PC-3 (cell line): ENCODE data around the gene RPL27A. TPM values are rescaled to one million over a fixed set of nuclear protein-coding genes. Genes with fewer than 3 reads are reported as not detected.
A peak's percentile ranks its signal among the peaks of the same experiment; 100 is the strongest.

Experiments used
- ATAC-seq: fragments of 200-7000 bp; cut with Tn5 transposase; 2 replicates; pipeline ENCODE4 v1.9.1; 2020; ENCODE audit warnings: mild to moderate bottlenecking, moderate library complexity
- BruUV-seq: library from RNA; stranded (reverse); fragments of 400-500 nt; replicated peaks from 2 replicates; lab custom pipeline; 2021; lab: Mats Ljungman, UMichigan
- CTCF ChIA-PET: fragments of 300-600 bp; sonication (Branson Sonifier 250); formaldehyde crosslinking; loops from one replicate; lab custom pipeline; 2022; ENCODE audit warnings: antibody characterized with exemption; lab: Charles Lee
- POLR2A ChIA-PET: fragments of 300-600 bp; sonication (Branson Sonifier 250); formaldehyde crosslinking; loops from one replicate; lab custom pipeline; 2022; ENCODE audit warnings: antibody characterized with exemption; ENCODE audit not compliant: unreplicated experiment; lab: Charles Lee
- DNase-seq: peaks from one replicate; pipeline ENCODE4 v3.0.0-alpha.2; 2015
- H2AFZ ChIP-seq: fragments of 300-600 bp; sonication (generic); 2 replicates; pipeline ENCODE4 v1.6.0; 2016; ENCODE audit warnings: antibody characterized with exemption, low read length
- H3F3A ChIP-seq: fragments of 300-600 bp; sonication (generic); one replicate; pipeline ENCODE4 v1.6.0; 2017; ENCODE audit warnings: antibody characterized with exemption, low read length, control low read depth, mild to moderate bottlenecking; ENCODE audit not compliant: unreplicated experiment
- H3K27ac ChIP-seq: fragments of 300-600 bp; sonication (generic); 2 replicates; pipeline ENCODE4 v1.5.1; 2016; ENCODE audit warnings: mild to moderate bottlenecking, low read length
- H3K27me3 ChIP-seq: fragments of 300-600 bp; sonication (generic); 2 replicates; pipeline ENCODE4 v1.6.1; 2016; ENCODE audit warnings: low read length, mixed read lengths
- H3K36me3 ChIP-seq: fragments of 300-600 bp; sonication (generic); 2 replicates; pipeline ENCODE4 v1.6.1; 2016; ENCODE audit warnings: low read depth, mixed run types, low read length, mixed read lengths
- H3K4me1 ChIP-seq: fragments of 300-600 bp; sonication (generic); 2 replicates; pipeline ENCODE4 v1.5.1; 2016; ENCODE audit warnings: low read length; ENCODE audit not compliant: insufficient read depth
- H3K4me2 ChIP-seq: fragments of 300-600 bp; sonication (generic); 2 replicates; pipeline ENCODE4 v1.6.0; 2016; ENCODE audit warnings: low read length
- H3K4me3 ChIP-seq: fragments of 300-600 bp; sonication (generic); 2 replicates; pipeline ENCODE4 v1.5.1; 2016; ENCODE audit warnings: mild to moderate bottlenecking, low read length, mixed read lengths
- H3K79me2 ChIP-seq: fragments of 300-600 bp; sonication (generic); 2 replicates; pipeline ENCODE4 v1.6.1; 2017; ENCODE audit warnings: low read length, mixed read lengths
- H3K9ac ChIP-seq: fragments of 300-600 bp; sonication (generic); 2 replicates; pipeline ENCODE4 v1.6.0; 2016; ENCODE audit warnings: mild to moderate bottlenecking, low read length
- H3K9me2 ChIP-seq: fragments of 300-600 bp; sonication (generic); replicated peaks from 2 replicates; pipeline ENCODE4 v1.6.1; 2016; ENCODE audit warnings: mixed run types, low read length, mixed read lengths
- H3K9me3 ChIP-seq: fragments of 300-600 bp; sonication (generic); 2 replicates; pipeline ENCODE4 v1.6.1; 2016; ENCODE audit warnings: low read length, mixed read lengths
- H4K20me1 ChIP-seq: fragments of 300-600 bp; sonication (generic); 2 replicates; pipeline ENCODE4 v1.6.1; 2016; ENCODE audit warnings: low read length, mixed read lengths
- CTCF ChIP-seq: fragments of 300-600 bp; sonication (generic); conservative IDR thresholded peaks from 2 replicates; pipeline ENCODE4 v1.5.1; 2017; ENCODE audit warnings: antibody characterized with exemption, low read depth, mild to moderate bottlenecking, low read length
- EZH2 ChIP-seq: fragments of 300-600 bp; sonication (generic); IDR thresholded peaks from one replicate; pipeline ENCODE4 v1.6.1; 2017; ENCODE audit warnings: antibody characterized with exemption, mild to moderate bottlenecking, low read length; ENCODE audit not compliant: unreplicated experiment
- EZH2phosphoT487 ChIP-seq: fragments of 300-600 bp; sonication (generic); IDR thresholded peaks from 2 replicates; pipeline ENCODE4 v1.6.1; 2018; ENCODE audit warnings: mild to moderate bottlenecking, antibody characterized with exemption, low read length, borderline replicate concordance
- intact Hi-C: fragments of 100-400 bp; cut with micrococcal nuclease; formaldehyde crosslinking; loops from 2 replicates; pipeline ENCODE4 v1.9.0; 2023
- total RNA-seq: library from RNA; depleted of rRNA; stranded (reverse); fragments of >200 nt; gene quantifications from 2 replicates; pipeline ENCODE4 v1.2.3, GENCODE V29; 2014

The RPL27A gene
- total RNA-seq, 1 experiment from 2014 or later = 1,132 TPM

- Histone ChIP-seq H4K20me1 (no peaks in the 10 kb centered on the region), H3K27ac (no peak overlapping the region), H2AFZ (no peak overlapping the region), H3K9me3 (no peaks in the 10 kb centered on the region), H3K9ac (no peak overlapping the region), H3F3A (no peaks in the 10 kb centered on the region), H3K4me2 (no peak overlapping the region), H3K36me3 (no peaks in the 10 kb centered on the region), H3K9me2 (no peaks in the 10 kb centered on the region), H3K27me3 (no peaks in the 10 kb centered on the region), H3K4me1 (peaks cover 36% of the 10 kb centered on the region), H3K79me2 (no peaks in the 10 kb centered on the region), H3K4me3 (no peak overlapping the region)
- ChIA-PET POLR2A (no interaction called here), CTCF (no interaction called here)
- DNase-seq (no peak), ATAC-seq (no peak)
- TF ChIP-seq EZH2 = no peak
- no peak for TF ChIP-seq EZH2phosphoT487
- no peak for TF ChIP-seq CTCF
- intact Hi-C loops = no loop called here
- no TSS peak for BruUV-seq
These were observed 47.5 kb downstream of the RPL27A start for GRCh38 chr11:8729837-8730696.

GRCh38 chr11:8730697-8731020, 48.1 kb downstream of the RPL27A start:
- Histone ChIP-seq H3K27ac (no peak overlapping the region), H3K79me2 (no peaks in the 10 kb centered on the region), H2AFZ (no peak overlapping the region), H3K9me3 (no peaks in the 10 kb centered on the region), H3K4me1 (peaks cover 42% of the 10 kb centered on the region), H3K27me3 (no peaks in the 10 kb centered on the region), H3K9ac (no peak overlapping the region), H3K36me3 (no peaks in the 10 kb centered on the region), H4K20me1 (no peaks in the 10 kb centered on the region), H3K4me3 (no peak overlapping the region), H3K4me2 (no peak overlapping the region), H3F3A (no peaks in the 10 kb centered on the region), H3K9me2 (no peaks in the 10 kb centered on the region)
- POLR2A ChIA-PET = no interaction called here
- intact Hi-C loops = no loop called here
- TF ChIP-seq EZH2 = no peak
- TF ChIP-seq CTCF = no peak
- no peak for TF ChIP-seq EZH2phosphoT487
- no peak for DNase-seq
- BruUV-seq = no TSS peak
- ATAC-seq = no peak
- CTCF ChIA-PET = no interaction called here

GRCh38 chr11:8731647-8732323, 49.2 kb downstream of the RPL27A start:
- no peak overlapping the region; the same call in 1 of the 2 replicates for H3K4me2 ChIP-seq
- H4K20me1 ChIP-seq = no peaks in the 10 kb centered on the region
- CTCF ChIA-PET = no interaction called here
- H3K36me3 ChIP-seq = no peaks in the 10 kb centered on the region
- H3K27me3 ChIP-seq = no peaks in the 10 kb centered on the region
- no peaks in the 10 kb centered on the region for H3K79me2 ChIP-seq
- DNase-seq (no peak), ATAC-seq (no peak)
- TF ChIP-seq EZH2 (no peak), EZH2phosphoT487 (no peak), CTCF (no peak)
- no peaks in the 10 kb centered on the region for H3K9me2 ChIP-seq
- no peaks in the 10 kb centered on the region for H3F3A ChIP-seq
- H3K9me3 ChIP-seq = no peaks in the 10 kb centered on the region
- H3K9ac ChIP-seq = no peak overlapping the region
- BruUV-seq = no TSS peak
- POLR2A ChIA-PET = interaction anchor here (0.6 kb wide), 1 partner anchor 49 kb away, joined by 4 read pairs; the partner anchor contains the start of genes RPL27A and TRIM66
- H3K27ac ChIP-seq = peak overlapping the region; percentile 71
- intact Hi-C loops = no loop called here
- no peak overlapping the region for H2AFZ ChIP-seq
- H3K4me1 ChIP-seq = peaks cover 40% of the 10 kb centered on the region
- H3K4me3 ChIP-seq = no peak overlapping the region
